GM19043 (cell line): ENCODE data around the gene SMARCC1.
"Not testable (repeated sequence)": the region's sequence is repeated elsewhere in the genome, so short reads cannot be mapped to it uniquely, and the experiment has no call there.

ENCODE experiments used
- ATAC-seq: cut with Tn5 transposase; IDR thresholded peaks from one replicate; pipeline ENCODE4 v1.9.1; 2021; ENCODE audit warnings: low read depth; ENCODE audit not compliant: unreplicated experiment

SMARCC1 gene

GRCh38 chr3:47772047-47772446 lies 9.6 kb downstream of the SMARCC1 start:
- no peak for ATAC-seq

GRCh38 chr3:47766186-47766585 lies 15.5 kb downstream of the SMARCC1 start:
- no peak for ATAC-seq

GRCh38 chr3:47762233-47762632 lies 19.5 kb downstream of the SMARCC1 start:
- no peak for ATAC-seq

DNA sequence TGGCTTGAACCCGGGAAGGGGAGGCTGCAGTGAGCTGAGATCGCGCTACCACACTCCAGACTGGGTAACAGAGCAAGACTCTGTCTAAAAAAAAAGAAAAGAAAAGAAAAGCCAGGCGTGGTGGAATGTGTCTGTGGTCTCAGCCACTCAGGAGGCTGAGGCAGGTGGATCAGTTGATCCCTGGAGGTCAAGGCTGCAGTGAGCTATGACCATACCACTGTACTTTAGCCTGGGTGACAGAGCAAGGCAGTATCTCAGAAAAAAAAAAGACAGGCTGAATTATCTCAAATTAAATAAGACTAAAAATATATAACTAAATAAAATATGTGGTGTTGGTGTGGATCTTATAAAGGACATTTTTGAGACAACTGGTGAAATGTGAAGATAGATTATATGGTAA lies 20.6 kb downstream of the SMARCC1 start:
- ATAC-seq: no peak

- not testable (repeated sequence) for ATAC-seq
These were observed 21.5 kb downstream of the SMARCC1 start for GRCh38 chr3:47760207-47760606.

DNA sequence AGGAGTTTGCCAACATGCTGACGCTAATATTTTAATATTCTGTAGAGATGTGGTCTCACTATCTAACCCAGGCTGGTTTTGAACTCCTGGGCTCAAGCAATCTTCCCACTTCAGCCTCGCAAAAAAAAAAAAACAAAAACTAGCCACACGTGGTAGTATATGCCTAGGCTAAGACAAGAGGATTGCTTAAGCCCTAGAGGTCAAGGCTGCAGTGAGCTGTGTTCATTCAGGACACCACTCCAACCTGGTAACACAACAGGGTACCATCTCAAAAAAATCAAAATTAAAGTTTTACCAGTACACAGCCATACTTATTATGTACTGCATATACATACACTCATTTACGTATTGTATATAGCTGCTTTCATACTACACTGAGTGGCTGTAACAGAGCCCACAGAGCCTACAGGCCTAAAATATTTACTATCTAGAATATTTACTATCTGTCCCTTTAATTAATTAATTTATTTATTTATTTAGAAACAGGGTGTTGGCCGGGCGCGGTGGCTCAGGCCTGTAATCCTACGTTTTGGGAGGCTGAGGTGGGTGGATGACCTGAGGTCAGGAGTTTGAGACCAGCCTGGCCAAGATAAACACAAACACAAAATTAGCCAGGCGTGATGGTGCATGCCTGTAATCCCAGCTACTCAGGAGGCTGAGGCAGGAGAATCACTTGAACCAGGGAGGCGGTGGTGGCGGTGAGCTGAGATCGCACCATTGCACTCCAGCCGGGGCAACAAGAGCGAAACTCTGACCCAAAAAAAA lies 23.2 kb downstream of the SMARCC1 start:
- ATAC-seq: no peak

GRCh38 chr3:47752716-47753115 lies 29.0 kb downstream of the SMARCC1 start:
- ATAC-seq: no peak

DNA sequence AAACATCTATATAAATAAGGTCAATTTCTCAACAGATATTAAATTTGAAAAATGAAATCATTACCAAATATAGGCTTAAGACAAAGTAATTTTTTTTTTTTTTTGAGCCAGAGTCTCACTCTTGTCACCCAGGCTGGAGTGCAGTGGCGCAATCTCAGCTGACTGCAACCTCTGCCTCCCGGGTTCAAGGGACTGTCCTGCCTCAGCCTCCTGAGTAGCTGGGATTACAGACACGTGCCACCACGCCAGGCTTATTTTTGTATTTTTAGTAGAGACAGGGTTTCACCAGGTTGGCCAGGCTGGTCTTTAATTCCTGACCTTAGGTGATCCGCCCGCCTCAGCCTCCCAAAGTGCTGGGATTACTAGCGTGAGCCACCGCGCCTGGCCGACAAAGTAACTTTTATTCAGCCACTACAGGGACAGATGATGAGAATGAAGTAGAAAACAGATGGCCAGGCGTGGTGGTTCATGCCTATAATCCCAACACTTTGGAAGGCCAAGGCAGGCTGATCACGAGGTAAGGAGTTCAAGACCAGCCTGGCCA lies 30.8 kb downstream of the SMARCC1 start:
- not testable (repeated sequence) for ATAC-seq

DNA sequence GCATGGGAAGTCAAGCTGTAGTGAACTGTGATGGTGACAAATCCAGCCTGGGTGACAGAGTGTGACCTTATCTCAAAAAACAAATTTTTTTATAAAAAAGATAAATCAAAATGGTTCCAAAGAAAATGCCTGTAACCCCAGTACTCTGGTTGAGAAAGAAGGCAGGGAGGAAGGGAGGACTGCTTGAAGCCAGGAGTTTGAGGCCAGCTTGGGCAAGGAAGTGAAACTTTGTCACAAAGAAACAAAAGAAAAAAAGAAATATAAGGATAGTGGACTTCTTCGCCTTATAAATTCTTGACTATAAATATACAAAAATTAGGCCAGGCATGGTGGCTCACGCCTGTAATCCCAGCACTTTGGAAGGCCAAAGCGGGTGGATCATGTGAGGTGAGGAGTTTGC lies 34.1 kb downstream of the SMARCC1 start:
- ATAC-seq: no peak

DNA sequence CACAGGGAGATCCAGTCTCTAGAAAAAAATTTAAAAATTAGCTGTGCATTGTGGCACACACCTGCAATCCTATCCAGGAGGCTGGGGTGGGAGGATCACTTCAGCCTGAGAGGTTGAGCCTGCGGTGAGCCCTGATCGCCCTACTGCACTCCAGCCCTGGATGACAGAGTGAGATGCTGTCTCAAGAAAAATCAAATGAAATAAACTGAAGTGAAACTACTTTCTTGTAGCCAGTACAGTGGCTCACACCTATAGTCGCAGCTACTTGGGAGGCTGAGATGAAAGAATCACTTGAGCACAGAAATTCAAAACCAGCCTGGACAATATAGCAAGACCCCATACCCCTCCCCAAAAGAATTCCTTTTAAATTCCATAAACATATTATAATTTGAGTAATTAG lies 35.4 kb downstream of the SMARCC1 start:
- ATAC-seq: no peak

- ATAC-seq: no peak
These were observed 37.8 kb downstream of the SMARCC1 start for GRCh38 chr3:47743855-47744254.

DNA sequence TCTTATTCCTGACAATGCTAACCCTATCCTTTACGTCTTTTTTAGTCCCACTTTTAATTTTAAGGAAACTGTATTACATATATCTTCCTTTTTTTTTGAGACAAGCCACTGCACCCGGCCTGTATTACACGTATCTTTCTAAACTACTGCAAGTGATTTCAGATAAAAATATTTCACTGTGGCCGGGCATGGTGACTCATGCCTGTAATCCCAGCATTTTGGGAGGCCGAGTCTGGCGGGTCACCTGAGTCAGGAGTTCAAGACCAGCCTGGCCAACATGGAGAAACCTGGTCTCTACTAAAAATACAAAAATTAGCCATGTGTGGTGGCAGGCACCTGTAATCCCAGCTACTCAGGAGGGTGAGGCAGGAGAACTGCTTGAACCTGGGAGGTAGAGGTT lies 38.3 kb downstream of the SMARCC1 start:
- ATAC-seq: not testable (repeated sequence)

- no peak for ATAC-seq
These were observed 39.8 kb downstream of the SMARCC1 start for GRCh38 chr3:47741925-47742324.

DNA sequence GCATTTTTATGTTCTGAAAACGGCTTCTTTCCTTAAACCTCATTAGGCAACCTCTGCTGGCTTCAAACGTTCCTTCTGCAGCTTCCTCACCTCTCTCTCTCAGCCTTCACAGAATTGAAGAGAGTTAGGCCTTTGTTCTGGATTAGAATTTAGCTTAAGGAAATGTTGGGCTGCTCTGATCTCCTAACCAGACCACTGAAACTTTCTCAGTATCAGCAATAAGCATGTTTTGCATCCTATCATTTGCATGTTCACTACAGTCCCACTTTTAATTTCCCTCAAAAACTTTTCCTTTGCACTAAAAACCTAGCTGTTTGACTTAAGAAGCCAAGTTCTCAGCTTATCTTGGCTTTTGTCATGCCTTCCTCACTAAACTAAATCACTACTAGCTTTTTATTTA lies 49.5 kb downstream of the SMARCC1 start:
- ATAC-seq: no peak

GRCh38 chr3:47731061-47731460 lies 50.6 kb downstream of the SMARCC1 start:
- ATAC-seq: no peak

- ATAC-seq: no peak
These were observed 58.8 kb downstream of the SMARCC1 start for GRCh38 chr3:47722859-47723258.

- not testable (repeated sequence) for ATAC-seq
These were observed 64.2 kb downstream of the SMARCC1 start for GRCh38 chr3:47717448-47717847.

GRCh38 chr3:47716656-47717055 lies 65.0 kb downstream of the SMARCC1 start:
- no peak for ATAC-seq

GRCh38 chr3:47715928-47716327 lies 65.8 kb downstream of the SMARCC1 start:
- ATAC-seq: no peak

- ATAC-seq: no peak
These were observed 67.1 kb downstream of the SMARCC1 start for GRCh38 chr3:47714606-47715005.

GRCh38 chr3:47713655-47714054 lies 68.0 kb downstream of the SMARCC1 start:
- ATAC-seq: no peak

DNA sequence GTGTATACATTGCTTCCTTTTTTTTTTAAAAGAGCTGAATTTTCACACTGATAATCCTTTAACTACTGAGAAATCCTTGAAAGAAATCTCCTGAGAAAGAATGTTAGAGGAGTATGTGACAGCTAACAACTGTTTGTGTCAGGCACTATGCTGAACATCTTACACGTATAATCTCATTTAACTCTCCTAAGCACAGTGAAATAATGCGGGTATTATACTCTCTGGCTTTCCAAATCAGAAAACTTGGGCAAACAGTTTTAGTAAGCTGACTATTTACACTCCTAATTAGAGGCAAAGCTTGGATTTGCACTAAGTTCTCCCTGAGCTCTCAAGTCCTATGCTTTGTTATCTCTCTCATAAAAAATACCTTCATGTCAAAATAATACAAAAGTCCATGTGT lies 69.3 kb downstream of the SMARCC1 start:
- no peak for ATAC-seq
